CD8-positive, alpha-beta memory T cell (primary cell): ENCODE results near the gene PDIK1L. TPM values are rescaled to one million over a fixed set of nuclear protein-coding genes. Genes with fewer than 3 reads are reported as not detected.

Experiments
- CTCF ChIA-PET: fragments of 350-600 bp; sonication (Branson Sonifier 250); formaldehyde crosslinking; loops from one replicate; lab custom pipeline; 2021; ENCODE audit warnings: antibody characterized with exemption; lab: Charles Lee
- POLR2A ChIA-PET: fragments of 350-600 bp; sonication (Branson Sonifier 250); formaldehyde crosslinking; loops from one replicate; lab custom pipeline; 2021; ENCODE audit warnings: antibody characterized with exemption; lab: Charles Lee
- DNase-seq, 5 donors: peaks; one replicate each; pipeline versions ENCODE4 v3.0.0 to v3.0.0-alpha.2; 2020 to 2022; ENCODE audit warnings: mixed read lengths in 1 of 5
- H3K27ac ChIP-seq: one replicate; pipeline ENCODE4 v1.7.0; 2013; ENCODE audit warnings: low read depth, mild to moderate bottlenecking, low read length, moderate library complexity
- H3K27me3 ChIP-seq: 2 replicates; pipeline ENCODE4 v1.7.0; 2013; ENCODE audit warnings: low read length, mild to moderate bottlenecking; ENCODE audit not compliant: insufficient read depth, poor library complexity, severe bottlenecking
- H3K36me3 ChIP-seq: 2 replicates; pipeline ENCODE4 v1.7.0; 2013; ENCODE audit warnings: mild to moderate bottlenecking, low read length, moderate library complexity; ENCODE audit not compliant: insufficient read depth
- H3K4me1 ChIP-seq: 2 replicates; pipeline ENCODE4 v1.7.0; 2013; ENCODE audit warnings: mild to moderate bottlenecking, low read length, moderate library complexity; ENCODE audit not compliant: insufficient read depth
- H3K4me3 ChIP-seq: 2 replicates; pipeline ENCODE4 v1.7.0; 2013; ENCODE audit warnings: mild to moderate bottlenecking, low read length
- H3K9me3 ChIP-seq: 2 replicates; pipeline ENCODE4 v1.7.0; 2013; ENCODE audit warnings: mild to moderate bottlenecking, low read length
- H3K27ac Mint-ChIP-seq, 8 donors: one replicate each; pipeline ENCODE4 v1.8.0; 2020 to 2021; ENCODE audit warnings: mixed read lengths in 8 of 8, mild to moderate bottlenecking in 6 of 8, inconsistent platforms in 3 of 8, moderate library complexity in 3 of 8
- H3K27me3 Mint-ChIP-seq, 2 donors: one replicate each; pipeline ENCODE4 v1.8.0; 2020 to 2021; ENCODE audit warnings: mixed read lengths in 2 of 2, mild to moderate bottlenecking in 1 of 2, moderate library complexity in 1 of 2
- H3K36me3 Mint-ChIP-seq, 3 donors: one replicate each; pipeline ENCODE4 v1.8.0; 2020 to 2021; ENCODE audit warnings: mixed read lengths in 3 of 3, inconsistent platforms in 1 of 3, mild to moderate bottlenecking in 1 of 3
- H3K4me1 Mint-ChIP-seq, 3 donors: one replicate each; pipeline ENCODE4 v1.8.0; 2020 to 2021; ENCODE audit warnings: mixed read lengths in 3 of 3, inconsistent platforms in 1 of 3, mild to moderate bottlenecking in 1 of 3
- H3K4me3 Mint-ChIP-seq, 7 donors: one replicate each; pipeline ENCODE4 v1.8.0; 2020 to 2021; ENCODE audit warnings: mixed read lengths in 7 of 7, mild to moderate bottlenecking in 6 of 7, moderate library complexity in 4 of 7, inconsistent platforms in 2 of 7
- H3K9me3 Mint-ChIP-seq, 5 donors: one replicate each; pipeline ENCODE4 v1.8.0; 2020 to 2022; ENCODE audit warnings: mixed read lengths in 5 of 5, mild to moderate bottlenecking in 3 of 5, moderate library complexity in 2 of 5, inconsistent platforms in 1 of 5
- polyA plus RNA-seq: library from polyadenylated mRNA; unstranded; fragments of 300-500 nt; fragmentation: Illumina TruSeq; gene quantifications from one replicate; pipeline ENCODE4 v1.2.3, GENCODE V29; 2021
- total RNA-seq, 2 experiments: library from RNA; stranded (reverse); gene quantifications; one replicate each; pipeline ENCODE4 v1.2.3, GENCODE V29; 2021

Gene PDIK1L
- total RNA-seq (10 to 100 TPM; 14.5 to 14.6 TPM), polyA plus RNA-seq (4.2 TPM)

DNA sequence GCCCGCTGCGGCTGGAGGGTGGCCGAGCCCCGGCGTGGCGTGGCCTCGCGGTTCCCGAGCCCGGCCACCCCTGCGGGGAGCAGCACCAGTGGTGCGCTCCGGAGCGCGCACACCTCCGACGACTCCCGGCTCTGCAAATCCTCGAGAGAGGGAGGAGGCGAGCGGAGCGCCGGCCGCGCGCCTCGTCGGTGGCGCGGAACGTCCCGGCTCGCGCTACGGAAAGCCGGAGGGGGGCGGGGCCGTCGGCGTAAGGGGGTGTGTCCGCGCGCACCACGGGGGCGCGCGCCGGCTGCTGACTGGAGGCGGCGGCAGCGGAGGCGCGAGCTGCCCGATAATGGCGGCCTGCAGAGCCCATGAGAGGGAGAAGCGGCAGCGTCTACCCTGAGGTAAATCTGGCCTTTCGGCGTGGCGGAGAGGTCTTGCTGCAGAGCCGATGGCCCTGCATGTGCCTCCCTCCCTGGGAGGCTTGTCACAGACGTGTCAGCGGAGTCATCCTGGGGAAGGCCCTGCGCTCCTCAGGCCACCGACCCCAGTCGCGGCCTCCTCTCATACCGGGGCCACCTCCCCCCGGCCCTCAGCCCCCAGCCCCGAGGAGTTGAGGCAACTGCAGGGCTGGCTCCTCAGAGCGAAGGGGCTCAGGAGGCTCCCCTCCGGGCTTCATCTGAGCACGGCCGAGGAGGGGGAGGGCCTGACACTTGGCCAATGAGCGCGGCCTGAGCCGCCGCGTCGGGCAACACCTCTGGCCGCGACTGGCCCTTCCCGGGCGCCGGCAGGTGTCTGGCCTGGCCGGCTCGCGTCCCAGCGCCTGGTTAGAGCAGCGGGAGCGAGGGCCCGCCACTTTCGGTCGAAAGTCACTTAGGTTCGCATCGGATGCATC is at the start of gene PDIK1L:
TSS of gene PDIK1L (plus strand) at position 295 of the 877 bp plus-strand sequence. CDS start 2,485 bp downstream, outside the sequence.
- ChIA-PET CTCF (interaction anchor here (1.7 to 10.0 kb wide), 3 partner anchors 15 to 58 kb away, joined by 4 to 122 read pairs (median 10); partner anchors contain the start of gene ZNF593), POLR2A (interaction anchor here (0.7 to 1.6 kb wide), 8 partner anchors 11 to 879 kb away, joined by 3 to 24 read pairs (median 4); partner anchors contain the start of genes CEP85 and SYF2)
- DNase-seq = peak; percentile 91 to 95 (median 92)
- H3K36me3 Mint-ChIP-seq = peaks cover 0 to 30% (median 5%) of the 10 kb centered on the region in 3 donors
- Histone ChIP-seq H3K4me1 (peaks cover 26% of the 10 kb centered on the region), H3K27ac (peak within 1 kb of the TSS; percentile 85), H3K4me3 (peak within 1 kb of the TSS; percentile 89), H3K9me3 (no peaks in the 10 kb centered on the region), H3K27me3 (no peaks in the 10 kb centered on the region), H3K36me3 (peaks cover 15% of the 10 kb centered on the region)
- H3K27ac Mint-ChIP-seq = peak within 1 kb of the TSS; percentile 74 to 94 (median 92)
- peak within 1 kb of the TSS; percentile 91 to 97 (median 93) for H3K4me3 Mint-ChIP-seq
- no peaks in the 10 kb centered on the region for H3K27me3 Mint-ChIP-seq
- H3K9me3 Mint-ChIP-seq = no peaks in the 10 kb centered on the region
- peaks cover 22 to 38% (median 36%) of the 10 kb centered on the region in 3 donors for H3K4me1 Mint-ChIP-seq

DNA sequence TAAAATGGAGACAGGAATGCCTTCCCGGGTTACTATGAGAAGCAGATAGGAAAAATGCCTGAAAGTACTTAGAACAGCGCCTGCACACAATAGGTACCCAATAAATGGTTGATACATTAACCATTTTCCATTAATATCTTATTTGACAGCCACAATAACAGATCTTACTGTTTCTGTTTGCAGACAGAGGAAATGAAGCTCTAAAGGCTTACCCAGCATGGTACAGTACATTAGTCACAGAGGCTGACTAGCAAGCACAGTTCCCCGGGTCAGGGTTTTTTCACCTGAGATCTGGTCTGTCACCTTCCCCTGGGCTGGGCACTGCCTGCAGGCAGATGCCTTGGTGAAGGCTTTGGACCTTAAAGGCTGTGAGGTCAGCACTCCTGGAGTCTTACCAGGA is 47.1 kb upstream of the PDIK1L start:
- ChIA-PET POLR2A (no interaction called here), CTCF (no interaction called here)
- Histone ChIP-seq H3K9me3 (no peaks in the 10 kb centered on the region), H3K4me3 (no peak overlapping the region), H3K27me3 (peaks cover 4% of the 10 kb centered on the region), H3K4me1 (no peaks in the 10 kb centered on the region), H3K27ac (no peak overlapping the region), H3K36me3 (no peaks in the 10 kb centered on the region)
- Mint-ChIP-seq H3K4me1 (no peaks in the 10 kb centered on the region), H3K4me3 (no peak overlapping the region), H3K9me3 (no peaks in the 10 kb centered on the region), H3K36me3 (no peaks in the 10 kb centered on the region), H3K27me3 (peaks cover 7 to 51% of the 10 kb centered on the region in 2 donors), H3K27ac (no peak overlapping the region)
- DNase-seq = no peak

DNA sequence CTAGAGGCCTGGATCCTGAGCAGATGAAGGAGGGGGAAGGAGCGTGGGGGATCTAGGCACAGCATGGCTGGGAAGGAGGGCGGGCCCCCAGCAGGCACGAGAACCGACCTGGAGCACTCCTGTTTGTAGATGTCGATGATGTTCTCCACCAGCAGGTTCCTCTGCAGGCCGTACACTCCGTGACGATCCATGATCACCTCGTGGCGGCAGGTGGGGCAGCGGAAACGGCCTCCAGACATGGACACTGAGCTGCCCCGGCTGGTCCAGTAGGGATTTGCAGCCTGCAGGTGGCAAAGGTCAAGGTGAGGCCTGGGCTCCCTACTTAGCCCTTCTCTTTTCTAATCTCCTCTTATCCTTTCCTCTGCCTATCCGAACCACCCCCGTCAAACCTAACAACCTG is 45.5 kb upstream of the PDIK1L start:
- POLR2A ChIA-PET = no interaction called here
- H3K4me3 Mint-ChIP-seq = no peak overlapping the region
- no peak overlapping the region for H3K27ac Mint-ChIP-seq
- no peak for DNase-seq
- no peaks in the 10 kb centered on the region for H3K4me1 Mint-ChIP-seq
- H3K4me3 ChIP-seq = no peak overlapping the region
- CTCF ChIA-PET = interaction anchor here (1.2 kb wide), 1 partner anchor 171 kb away, joined by 4 read pairs; no protein-coding TSS in a partner anchor
- peaks cover 5 to 48% of the 10 kb centered on the region in 2 donors for H3K27me3 Mint-ChIP-seq
- H3K27ac ChIP-seq = no peak overlapping the region
- no peaks in the 10 kb centered on the region for H3K36me3 ChIP-seq
- H3K9me3 ChIP-seq = no peaks in the 10 kb centered on the region
- H3K36me3 Mint-ChIP-seq = no peaks in the 10 kb centered on the region
- H3K9me3 Mint-ChIP-seq = no peaks in the 10 kb centered on the region
- no peaks in the 10 kb centered on the region for H3K4me1 ChIP-seq
- H3K27me3 ChIP-seq = no peaks in the 10 kb centered on the region

DNA sequence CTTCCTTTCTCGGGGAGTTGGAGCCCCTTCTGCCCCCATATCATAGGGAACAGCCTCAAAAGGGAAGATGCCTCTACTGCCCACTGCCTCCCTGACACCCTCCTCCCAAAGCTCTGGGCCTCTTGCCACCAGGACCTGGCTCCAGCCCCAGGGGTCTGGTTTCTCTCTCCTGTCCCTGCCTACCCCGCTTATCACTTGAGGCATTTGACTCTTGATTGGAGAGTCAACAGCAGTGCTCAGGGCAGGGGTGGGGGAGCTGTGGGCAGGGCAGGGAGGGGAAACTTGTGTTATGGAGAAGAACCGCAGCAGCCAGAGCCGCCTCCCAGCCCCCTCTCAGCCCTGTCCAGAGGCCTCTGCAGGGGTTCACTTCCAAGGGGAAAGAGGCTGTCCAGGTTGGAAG is 44.8 kb upstream of the PDIK1L start:
- no peaks in the 10 kb centered on the region for H3K4me1 ChIP-seq
- H3K4me3 ChIP-seq = no peak overlapping the region
- ChIA-PET POLR2A (no interaction called here), CTCF (interaction anchor here (1.2 kb wide), 1 partner anchor 172 kb away, joined by 4 read pairs; no protein-coding TSS in a partner anchor)
- H3K27me3 ChIP-seq = no peaks in the 10 kb centered on the region
- no peaks in the 10 kb centered on the region for H3K36me3 ChIP-seq
- Mint-ChIP-seq H3K36me3 (no peaks in the 10 kb centered on the region), H3K4me3 (no peak overlapping the region), H3K27ac (no peak overlapping the region), H3K4me1 (no peaks in the 10 kb centered on the region), H3K9me3 (no peaks in the 10 kb centered on the region), H3K27me3 (peaks cover 6 to 49% of the 10 kb centered on the region in 2 donors)
- DNase-seq = no peak
- H3K9me3 ChIP-seq = no peaks in the 10 kb centered on the region
- H3K27ac ChIP-seq = peak overlapping the region; percentile 16

DNA sequence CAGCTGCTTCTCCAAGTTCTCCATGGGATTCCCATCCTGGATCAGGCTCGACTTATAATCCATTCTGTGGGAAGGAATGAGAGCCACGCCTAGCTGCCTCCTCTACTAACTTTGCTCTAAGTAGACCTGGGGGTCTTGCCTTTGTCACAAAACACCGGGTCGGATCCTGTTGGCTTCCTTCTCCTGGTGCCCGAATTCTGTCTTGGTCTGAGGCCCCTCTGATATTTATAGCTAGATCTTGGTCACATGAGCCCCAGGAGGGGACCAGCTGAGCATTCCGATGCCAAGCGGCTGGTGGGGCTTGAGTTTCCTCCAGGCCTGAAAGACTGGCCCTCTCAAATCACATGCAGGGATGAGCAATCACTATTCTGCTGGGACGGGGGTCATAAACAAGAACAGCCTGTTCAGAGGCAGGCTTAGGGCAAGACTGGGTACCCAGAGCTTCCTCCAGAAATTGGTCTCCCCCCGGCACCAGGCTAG is 44.2 kb upstream of the PDIK1L start, which contains the start of gene TRIM63:
TSS of gene TRIM63 (minus strand) at position 199 of the 480 bp plus-strand sequence. CDS start at position 63, 136 bp downstream.
- no peaks in the 10 kb centered on the region for H3K36me3 ChIP-seq
- H3K4me3 ChIP-seq = no peak within 1 kb of the TSS
- Mint-ChIP-seq H3K4me1 (no peaks in the 10 kb centered on the region), H3K9me3 (no peaks in the 10 kb centered on the region), H3K27me3 (peaks cover 12 to 55% of the 10 kb centered on the region in 2 donors), H3K36me3 (no peaks in the 10 kb centered on the region), H3K4me3 (no peak within 1 kb of the TSS), H3K27ac (no peak within 1 kb of the TSS)
- CTCF ChIA-PET = interaction anchor here (1.2 kb wide), 1 partner anchor 172 kb away, joined by 4 read pairs; no protein-coding TSS in a partner anchor
- POLR2A ChIA-PET = no interaction called here
- no peak for DNase-seq
- H3K27me3 ChIP-seq = no peaks in the 10 kb centered on the region
- no peaks in the 10 kb centered on the region for H3K4me1 ChIP-seq
- H3K27ac ChIP-seq = peak within 1 kb of the TSS; percentile 16
- no peaks in the 10 kb centered on the region for H3K9me3 ChIP-seq

DNA sequence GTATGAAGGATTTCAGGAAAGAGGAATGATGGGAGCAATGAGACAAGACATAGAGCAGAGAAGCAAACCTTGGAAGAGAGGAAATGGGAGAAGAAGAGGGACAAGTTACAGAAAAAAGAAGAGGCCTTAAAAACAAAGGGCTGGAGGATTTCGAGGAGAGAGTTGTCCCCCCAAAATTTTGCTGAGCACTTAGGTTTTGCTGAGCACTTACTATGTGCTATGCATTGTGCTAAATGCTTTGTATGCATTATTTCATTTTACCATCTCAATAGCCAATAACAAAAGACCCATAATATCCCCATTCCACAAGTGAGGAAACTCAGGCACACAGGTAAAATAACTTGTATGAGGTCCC is 41.7 kb upstream of the PDIK1L start:
- no peaks in the 10 kb centered on the region for H3K36me3 Mint-ChIP-seq
- H3K9me3 ChIP-seq = no peaks in the 10 kb centered on the region
- POLR2A ChIA-PET = no interaction called here
- no peaks in the 10 kb centered on the region for H3K4me1 ChIP-seq
- no peaks in the 10 kb centered on the region for H3K4me1 Mint-ChIP-seq
- no peak overlapping the region for H3K4me3 ChIP-seq
- CTCF ChIA-PET = interaction anchor here (1.2 kb wide), 1 partner anchor 87 kb away, joined by 3 read pairs; no protein-coding TSS in a partner anchor
- no peaks in the 10 kb centered on the region for H3K9me3 Mint-ChIP-seq
- H3K27me3 Mint-ChIP-seq = peaks cover 19 to 56% of the 10 kb centered on the region in 2 donors
- H3K4me3 Mint-ChIP-seq = no peak overlapping the region
- H3K36me3 ChIP-seq = no peaks in the 10 kb centered on the region
- no peak for DNase-seq
- H3K27ac Mint-ChIP-seq = no peak overlapping the region
- no peaks in the 10 kb centered on the region for H3K27me3 ChIP-seq
- peak overlapping the region; percentile 40 for H3K27ac ChIP-seq

DNA sequence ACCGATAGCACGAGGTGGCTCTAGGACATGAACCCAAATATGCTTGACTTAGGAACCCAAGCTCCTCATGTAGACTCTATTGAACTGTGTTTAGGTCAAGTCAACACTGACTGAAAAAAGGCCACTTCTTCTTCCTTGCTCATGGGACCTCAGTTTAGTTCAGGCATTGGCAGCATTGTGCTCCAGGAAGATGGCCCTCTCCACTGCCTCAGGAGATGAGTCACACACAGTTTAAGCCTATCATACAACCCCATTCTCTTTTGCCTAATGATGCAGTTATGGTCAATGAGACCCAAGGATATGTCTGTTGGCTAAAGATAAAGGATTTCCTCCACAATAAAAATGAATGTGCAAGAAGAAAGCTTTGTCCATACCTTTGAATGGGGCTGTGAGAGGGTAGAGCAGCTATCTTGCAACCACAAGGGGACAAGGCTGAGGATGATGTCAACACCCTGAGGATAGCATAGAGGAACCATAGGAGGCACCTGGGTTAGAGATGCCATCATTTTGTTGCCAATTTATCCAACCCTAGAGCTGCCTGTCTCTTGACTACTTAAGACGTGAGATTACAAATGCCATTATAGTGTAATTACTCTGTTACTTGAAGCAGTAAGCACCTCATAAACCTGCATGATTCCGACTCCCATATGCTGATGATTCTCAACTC is 41.2 kb upstream of the PDIK1L start:
- no peak overlapping the region for H3K27ac Mint-ChIP-seq
- peaks cover 0 to 1% (median 0%) of the 10 kb centered on the region in 3 donors for H3K4me1 Mint-ChIP-seq
- no peaks in the 10 kb centered on the region for H3K36me3 ChIP-seq
- ChIA-PET CTCF (interaction anchor here (1.0 to 1.2 kb wide), 2 partner anchors 34 to 87 kb away, joined by 3 read pairs; no protein-coding TSS in a partner anchor), POLR2A (no interaction called here)
- peak overlapping the region; percentile 40 for H3K27ac ChIP-seq
- DNase-seq = no peak
- no peaks in the 10 kb centered on the region for H3K9me3 Mint-ChIP-seq
- H3K4me3 Mint-ChIP-seq = no peak overlapping the region
- peaks cover 19 to 58% of the 10 kb centered on the region in 2 donors for H3K27me3 Mint-ChIP-seq
- no peaks in the 10 kb centered on the region for H3K36me3 Mint-ChIP-seq
- no peaks in the 10 kb centered on the region for H3K9me3 ChIP-seq
- no peaks in the 10 kb centered on the region for H3K4me1 ChIP-seq
- H3K4me3 ChIP-seq = no peak overlapping the region
- H3K27me3 ChIP-seq = peaks cover 2% of the 10 kb centered on the region
